Fibroblast of lung (primary cell): Measurements from ENCODE around the gene RFNG. TPM values are rescaled to one million over a fixed set of nuclear protein-coding genes. Genes with fewer than 3 reads are reported as not detected.

Source experiments
- DNase-seq, 2 donors: peaks; one replicate each; pipeline versions ENCODE4 v3.0.0 to v3.0.0-alpha.2; 2010; ENCODE audit warnings: low read depth in 2 of 2
- H2AFZ ChIP-seq: 2 replicates; pipeline ENCODE4 v1.5.1; 2012; ENCODE audit warnings: low read length, control low read depth, inconsistent platforms
- H3K27ac ChIP-seq: 2 replicates; pipeline ENCODE4 v1.5.1; 2011; ENCODE audit warnings: low read length, control low read depth; ENCODE audit not compliant: insufficient read depth
- H3K27me3 ChIP-seq: 2 replicates; pipeline ENCODE4 v1.5.1; 2011; ENCODE audit warnings: mild to moderate bottlenecking, low read length; ENCODE audit not compliant: control insufficient read depth, insufficient read depth
- H3K36me3 ChIP-seq: 2 replicates; pipeline ENCODE4 v1.5.1; 2011; ENCODE audit warnings: low read length; ENCODE audit not compliant: control insufficient read depth, insufficient read depth
- H3K4me1 ChIP-seq: 2 replicates; pipeline ENCODE4 v1.5.1; 2011; ENCODE audit warnings: low read length; ENCODE audit not compliant: control insufficient read depth, insufficient read depth; ENCODE audit errors: extremely low read depth
- H3K4me2 ChIP-seq: 2 replicates; pipeline ENCODE4 v1.5.1; 2011; ENCODE audit warnings: low read length, control low read depth; ENCODE audit not compliant: insufficient read depth; ENCODE audit errors: extremely low read depth
- H3K4me3 ChIP-seq, 4 experiments: fragments of 200-600 bp in 1 of 4; sonication (generic) in 1 of 4; replicated peaks in 1 of 4; 2 replicates each; pipeline ENCODE4 v1.5.1; 2011 to 2016; ENCODE audit warnings: low read length in 4 of 4, low read depth in 3 of 4, mild to moderate bottlenecking in 3 of 4, control low read depth in 2 of 4, inconsistent platforms in 1 of 4, mixed read lengths in 1 of 4; ENCODE audit not compliant: insufficient read depth in 1 of 4; ENCODE audit errors: control extremely low read depth in 1 of 4
- H3K79me2 ChIP-seq: 2 replicates; pipeline ENCODE4 v1.5.1; 2012; ENCODE audit warnings: mild to moderate bottlenecking, low read length, inconsistent platforms; ENCODE audit not compliant: control insufficient read depth, insufficient read depth
- H3K9ac ChIP-seq: 2 replicates; pipeline ENCODE4 v1.5.1; 2011; ENCODE audit warnings: mild to moderate bottlenecking, low read length, control low read depth; ENCODE audit not compliant: insufficient read depth
- H3K9me3 ChIP-seq: 2 replicates; pipeline ENCODE4 v1.5.1; 2012; ENCODE audit warnings: low read depth, low read length; ENCODE audit not compliant: control insufficient read depth, insufficient read depth
- H4K20me1 ChIP-seq: 2 replicates; pipeline ENCODE4 v1.5.1; 2011; ENCODE audit warnings: low read length; ENCODE audit not compliant: control insufficient read depth, insufficient read depth; ENCODE audit errors: extremely low read depth
- EZH2 ChIP-seq: IDR thresholded peaks from 2 replicates; pipeline ENCODE4 v1.5.1; 2012; ENCODE audit warnings: low read length, control low read depth, mild to moderate bottlenecking; ENCODE audit errors: missing control alignments
- polyA plus RNA-seq, 2 donors: library from polyadenylated mRNA; depleted of rRNA in 1 of 2; stranded (reverse) in 1 of 2; unstranded in 1 of 2; fragments of >200 nt; gene quantifications; 2 replicates each; pipeline ENCODE4 v1.2.1, GENCODE V29; 2011 to 2012; ENCODE audit warnings: missing spikeins in 1 of 2
- total RNA-seq: library from RNA; depleted of rRNA; stranded (reverse); fragments of >200 nt; gene quantifications from 2 replicates; pipeline ENCODE4 v1.2.1, GENCODE V29; 2014
- TF ChIP-seq, protein P1 (sequence below), 2 donors: IDR thresholded peaks in 1 of 2; conservative IDR thresholded peaks in 1 of 2; 1 replicate in 1 of 2; 2 replicates in 1 of 2; pipeline ENCODE4 v1.5.1; 2011 to 2012; ENCODE audit warnings: low read length in 2 of 2, control low read depth in 1 of 2, inconsistent platforms in 1 of 2, low read depth in 1 of 2, mild to moderate bottlenecking in 1 of 2

The RFNG gene
- total and polyA plus RNA-seq, 2 donors (not counting 1 experiment from before 2014, with no cell fraction given), result 14.5 to 48.9 TPM

DNA sequence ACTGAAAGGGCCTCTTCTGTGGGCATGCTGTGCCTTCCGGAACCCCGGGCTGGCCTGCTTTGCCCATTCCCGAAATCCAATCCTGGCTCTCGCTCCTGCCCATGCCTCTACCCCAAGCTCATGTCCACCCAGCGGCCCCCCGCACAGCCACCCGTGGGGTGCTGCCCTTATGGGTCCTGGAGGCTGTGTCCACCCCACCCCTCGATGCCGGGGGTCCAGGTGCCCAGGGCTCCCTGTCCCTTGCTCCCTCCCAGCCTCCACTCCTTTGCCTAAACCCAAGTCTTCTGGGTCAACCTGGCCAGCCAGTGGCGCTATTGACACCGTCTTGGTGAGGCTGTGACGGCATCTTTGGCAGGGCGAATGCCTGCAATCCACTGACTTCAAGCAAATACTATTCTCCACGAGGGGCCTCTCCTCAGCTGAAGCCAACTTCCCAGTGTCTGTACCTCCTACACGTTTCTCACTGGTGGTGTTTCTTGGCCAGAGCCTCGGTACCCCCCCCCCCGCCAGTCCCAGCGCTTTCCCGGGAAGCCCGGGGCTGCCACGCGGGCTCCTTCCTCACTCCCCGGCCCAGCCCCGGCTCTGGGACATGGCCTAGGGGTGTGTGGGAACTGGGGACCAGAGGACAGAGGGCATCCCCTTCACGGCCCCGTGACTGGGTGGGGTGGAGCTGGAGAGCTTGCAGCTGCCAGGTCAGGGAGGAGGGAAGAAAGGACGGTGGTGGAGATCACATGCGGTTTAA, 26.2 kb upstream of the RFNG start:
- TF ChIP-seq, protein P1, sequence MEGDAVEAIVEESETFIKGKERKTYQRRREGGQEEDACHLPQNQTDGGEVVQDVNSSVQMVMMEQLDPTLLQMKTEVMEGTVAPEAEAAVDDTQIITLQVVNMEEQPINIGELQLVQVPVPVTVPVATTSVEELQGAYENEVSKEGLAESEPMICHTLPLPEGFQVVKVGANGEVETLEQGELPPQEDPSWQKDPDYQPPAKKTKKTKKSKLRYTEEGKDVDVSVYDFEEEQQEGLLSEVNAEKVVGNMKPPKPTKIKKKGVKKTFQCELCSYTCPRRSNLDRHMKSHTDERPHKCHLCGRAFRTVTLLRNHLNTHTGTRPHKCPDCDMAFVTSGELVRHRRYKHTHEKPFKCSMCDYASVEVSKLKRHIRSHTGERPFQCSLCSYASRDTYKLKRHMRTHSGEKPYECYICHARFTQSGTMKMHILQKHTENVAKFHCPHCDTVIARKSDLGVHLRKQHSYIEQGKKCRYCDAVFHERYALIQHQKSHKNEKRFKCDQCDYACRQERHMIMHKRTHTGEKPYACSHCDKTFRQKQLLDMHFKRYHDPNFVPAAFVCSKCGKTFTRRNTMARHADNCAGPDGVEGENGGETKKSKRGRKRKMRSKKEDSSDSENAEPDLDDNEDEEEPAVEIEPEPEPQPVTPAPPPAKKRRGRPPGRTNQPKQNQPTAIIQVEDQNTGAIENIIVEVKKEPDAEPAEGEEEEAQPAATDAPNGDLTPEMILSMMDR (conservative IDR thresholded peaks at IDR 0.05 in 1 of 2, IDR thresholded peaks at IDR 0.05 in 1 of 2; ENCODE audit: low read depth in 1 of 2, low read length in 2 of 2), result no peak
- no peak for TF ChIP-seq EZH2
- H2AFZ ChIP-seq, result no peak overlapping the region
- peak in 1 of 2 donors; percentile 22 for DNase-seq
- H3K4me1 ChIP-seq, result no peaks in the 10 kb centered on the region
- peaks cover 27% of the 10 kb centered on the region for H3K36me3 ChIP-seq
- no peak overlapping the region for H3K4me2 ChIP-seq
- no peak overlapping the region for H3K4me3 ChIP-seq
- no peaks in the 10 kb centered on the region for H3K79me2 ChIP-seq
- no peak overlapping the region for H3K9ac ChIP-seq
- no peaks in the 10 kb centered on the region for H3K27me3 ChIP-seq
- no peaks in the 10 kb centered on the region for H4K20me1 ChIP-seq
- H3K27ac ChIP-seq, result no peak overlapping the region
- no peaks in the 10 kb centered on the region for H3K9me3 ChIP-seq

DNA sequence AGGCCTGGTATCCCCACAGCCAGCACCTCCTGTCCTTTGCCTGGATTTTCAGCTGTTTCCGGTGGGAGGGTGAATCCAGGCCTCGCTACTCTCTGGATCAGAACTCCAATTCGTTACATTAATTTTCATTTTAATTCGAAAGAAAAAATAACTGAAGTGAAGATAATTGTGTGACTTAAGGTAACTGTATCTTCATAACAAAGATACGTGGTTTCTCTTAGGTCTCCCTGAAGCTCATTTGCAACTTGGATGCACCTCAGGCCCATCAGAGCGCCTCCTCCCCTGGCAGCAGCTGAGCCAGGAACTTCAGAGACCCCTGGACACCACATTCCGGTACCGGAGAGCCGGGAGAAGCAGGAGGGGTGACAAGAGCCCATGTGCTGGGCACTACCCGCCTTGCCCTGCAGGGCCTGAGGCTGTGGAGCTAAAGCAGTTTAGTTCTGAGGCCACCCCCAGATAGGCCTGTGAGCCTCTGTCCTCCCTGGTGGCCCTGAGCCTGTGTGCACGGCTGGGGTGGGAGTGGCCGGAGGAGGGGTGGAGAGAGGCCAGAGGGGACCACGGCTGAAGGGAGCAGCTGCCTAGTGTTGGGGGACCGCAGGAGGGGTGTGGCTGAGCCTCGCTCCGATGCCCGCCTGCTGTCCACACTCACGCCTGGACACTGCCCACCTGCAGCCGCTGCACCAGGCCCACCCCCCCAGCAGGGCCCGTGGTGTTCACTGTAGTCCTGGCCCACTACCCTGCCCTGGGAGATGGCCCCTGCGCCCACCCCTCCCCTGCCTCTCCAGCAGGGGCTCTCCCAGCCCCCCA, 25.4 kb upstream of the RFNG start:
- H3K4me1 ChIP-seq, result no peaks in the 10 kb centered on the region
- TF ChIP-seq, protein P1 (conservative IDR thresholded peaks at IDR 0.05 in 1 of 2, IDR thresholded peaks at IDR 0.05 in 1 of 2; ENCODE audit: low read depth in 1 of 2, low read length in 2 of 2), result no peak
- TF ChIP-seq EZH2, result no peak
- no peaks in the 10 kb centered on the region for H3K79me2 ChIP-seq
- no peak overlapping the region for H2AFZ ChIP-seq
- H3K9me3 ChIP-seq, result no peaks in the 10 kb centered on the region
- no peaks in the 10 kb centered on the region for H3K27me3 ChIP-seq
- no peaks in the 10 kb centered on the region for H4K20me1 ChIP-seq
- DNase-seq, result no peak
- no peak overlapping the region for H3K4me3 ChIP-seq
- no peak overlapping the region for H3K27ac ChIP-seq
- H3K36me3 ChIP-seq, result peaks cover 23% of the 10 kb centered on the region
- H3K9ac ChIP-seq, result no peak overlapping the region
- no peak overlapping the region for H3K4me2 ChIP-seq

DNA sequence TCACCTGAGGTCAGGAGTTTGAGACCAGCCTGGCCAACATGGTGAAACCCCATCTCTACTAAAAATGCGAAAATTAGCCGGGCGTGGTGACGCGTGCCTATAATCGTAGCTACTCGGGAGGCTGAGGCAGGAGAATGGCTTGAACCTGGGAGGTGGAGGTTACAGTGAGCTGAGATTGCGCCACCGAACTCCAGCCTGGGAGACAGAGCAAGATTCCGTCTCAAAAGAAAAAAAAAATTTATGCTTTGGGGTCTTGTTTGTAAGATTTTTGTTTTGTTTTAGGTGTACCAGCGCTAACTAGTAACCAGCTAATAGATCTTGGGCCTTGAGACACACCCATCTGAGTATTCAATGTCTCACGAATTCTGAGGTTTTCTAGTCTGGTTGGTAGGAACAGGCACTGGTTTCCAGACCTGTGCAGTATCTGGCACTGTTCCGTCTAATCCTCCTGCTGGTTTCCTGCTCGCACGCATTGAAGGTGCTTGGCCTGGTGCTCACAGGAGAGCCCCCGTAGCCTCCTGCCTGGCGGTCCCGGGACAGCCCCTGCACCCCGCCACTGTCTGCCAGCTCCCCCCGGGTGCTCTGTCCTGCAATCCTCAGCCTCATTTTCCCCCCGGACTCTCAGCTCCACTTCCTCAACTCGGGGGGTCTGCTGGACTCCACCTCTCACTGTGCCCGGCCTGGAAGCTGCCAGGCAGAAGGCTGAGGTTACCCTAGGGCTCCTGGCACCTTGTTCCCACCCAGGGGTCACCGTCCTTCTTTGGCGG, 24.6 kb upstream of the RFNG start:
- Histone ChIP-seq H3K9me3 (no peaks in the 10 kb centered on the region), H2AFZ (no peak overlapping the region), H3K36me3 (peaks cover 18% of the 10 kb centered on the region), H3K9ac (no peak overlapping the region), H4K20me1 (no peaks in the 10 kb centered on the region), H3K27ac (no peak overlapping the region), H3K4me1 (no peaks in the 10 kb centered on the region), H3K27me3 (no peaks in the 10 kb centered on the region), H3K4me3 (no peak overlapping the region), H3K79me2 (no peaks in the 10 kb centered on the region), H3K4me2 (no peak overlapping the region)
- TF ChIP-seq EZH2, result no peak
- TF ChIP-seq, protein P1 (conservative IDR thresholded peaks at IDR 0.05 in 1 of 2, IDR thresholded peaks at IDR 0.05 in 1 of 2; ENCODE audit: low read depth in 1 of 2, low read length in 2 of 2), result no peak
- no peak for DNase-seq
